HEK293 (cell line): ENCODE results near the gene SELENBP1.

Experiments
- CTCF ChIP-seq: fragments of 450-650 bp; formaldehyde crosslinking; IDR thresholded peaks from 2 replicates; pipeline ENCODE4 v1.5.1; 2016; ENCODE audit warnings: missing biosample characterization, missing genetic modification characterization
- PRDM1 ChIP-seq: fragments of 450-650 bp; formaldehyde crosslinking; IDR thresholded peaks from 2 replicates; pipeline ENCODE4; 2016; ENCODE audit warnings: missing biosample characterization, missing genetic modification characterization
- REST ChIP-seq: fragments of 450-650 bp; formaldehyde crosslinking; IDR thresholded peaks from 2 replicates; pipeline ENCODE4 v1.5.1; 2016; ENCODE audit warnings: missing biosample characterization, missing genetic modification characterization
- ZBTB44 ChIP-seq: fragments of 450-650 bp; IDR thresholded peaks from 2 replicates; pipeline ENCODE4 v1.5.1; 2018; ENCODE audit warnings: missing biosample characterization, mild to moderate bottlenecking, missing genetic modification characterization
- ZNF274 ChIP-seq, 2 experiments: fragments of 200-500 bp in 1 of 2; fragments of 450-650 bp in 1 of 2; sonication (Bioruptor generic) in 1 of 2; formaldehyde crosslinking in 1 of 2; IDR thresholded peaks; 2 replicates each; pipeline versions ENCODE4 v1.5.1 to v1.6.1; 2014 to 2016; ENCODE audit warnings: borderline replicate concordance in 1 of 2, inconsistent platforms in 1 of 2, low read length in 1 of 2, missing biosample characterization in 1 of 2, missing genetic modification characterization in 1 of 2
- ZNF416 ChIP-seq: fragments of 450-650 bp; formaldehyde crosslinking; IDR thresholded peaks from 2 replicates; pipeline ENCODE4 v1.5.1; 2016; ENCODE audit warnings: missing biosample characterization, missing genetic modification characterization
- ZNF626 ChIP-seq: fragments of 450-650 bp; sonication (Bioruptor Pico); formaldehyde crosslinking; IDR thresholded peaks from 2 replicates; pipeline ENCODE4 v1.5.1; 2018; ENCODE audit warnings: missing biosample characterization, missing genetic modification characterization, inconsistent platforms
- ZSCAN30 ChIP-seq: fragments of 450-650 bp; IDR thresholded peaks from 2 replicates; pipeline ENCODE4 v1.5.1; 2018; ENCODE audit warnings: missing biosample characterization, mild to moderate bottlenecking, missing genetic modification characterization, moderate library complexity

- no peak for TF ChIP-seq ZNF274 (IDR thresholded peaks at IDR 0.05; ENCODE audit: low read length)
- TF ChIP-seq ZNF274 (tag by site-specific recombination; IDR thresholded peaks at IDR 0.05; ENCODE audit: borderline replicate concordance): no peak
- TF ChIP-seq REST: no peak
- no peak for TF ChIP-seq ZBTB44 (tag by site-specific recombination)
- no peak for TF ChIP-seq ZNF416 (tag by site-specific recombination)
- no peak for TF ChIP-seq CTCF (tag by site-specific recombination)
- no peak for TF ChIP-seq ZNF626 (tag by site-specific recombination)
- TF ChIP-seq ZSCAN30 (tag by site-specific recombination): no peak
- no peak for TF ChIP-seq PRDM1 (tag by site-specific recombination)
Observed at GRCh38 chr1:151411884-151412283, 39.4 kb upstream of the SELENBP1 start.
